Kidney tubule cell (primary cell): ENCODE data around the gene VTI1B.
"Not testable (repeated sequence)": the region's sequence is repeated elsewhere in the genome, so short reads cannot be mapped to it uniquely, and the experiment has no call there.

ENCODE experiments used
- DNase-seq: peaks from one replicate; pipeline ENCODE4 v3.0.0-alpha.2; 2018; ENCODE audit warnings: low spot score

VTI1B gene

GRCh38 chr14:67627519-67627918 is 46.9 kb downstream of the VTI1B start:
- no peak for DNase-seq

GRCh38 chr14:67626131-67626530 is 48.3 kb downstream of the VTI1B start:
- not testable (repeated sequence) for DNase-seq

- peak; percentile 43 for DNase-seq
Observed at GRCh38 chr14:67623114-67623513, 51.3 kb downstream of the VTI1B start.

GRCh38 chr14:67622675-67623074 is 51.8 kb downstream of the VTI1B start:
- DNase-seq = peak; percentile 78

- DNase-seq = peak; percentile 11
Observed at GRCh38 chr14:67620217-67620785, 54.1 kb downstream of the VTI1B start.

- peak; percentile 99 for DNase-seq
Observed at GRCh38 chr14:67619446-67620216, 54.8 kb downstream of the VTI1B start, which contains the start of gene ARG2. ARG2 (plus strand) TSS chr14:67619920; CDS start chr14:67619978, 58 bp downstream.

GRCh38 chr14:67618617-67619063 is 55.8 kb downstream of the VTI1B start:
- DNase-seq = peak; percentile 81

- no peak for DNase-seq
Observed at GRCh38 chr14:67610491-67610890, 63.9 kb downstream of the VTI1B start.

- no peak for DNase-seq
Observed at GRCh38 chr14:67609642-67610310, 64.7 kb downstream of the VTI1B start.

GRCh38 chr14:67607646-67608045 is 66.8 kb downstream of the VTI1B start:
- no peak for DNase-seq

GRCh38 chr14:67602995-67603545 is 71.4 kb downstream of the VTI1B start:
- DNase-seq = no peak

- DNase-seq = no peak
Observed at GRCh38 chr14:67602076-67602475, 72.4 kb downstream of the VTI1B start.

GRCh38 chr14:67600562-67600974 is 73.9 kb downstream of the VTI1B start:
- DNase-seq = not testable (repeated sequence)

GRCh38 chr14:67599698-67600561 is 74.5 kb downstream of the VTI1B start, which contains the start of gene PIGH:
PIGH (minus strand) TSS chr14:67600268; CDS start chr14:67600203, 65 bp downstream.
- peak; percentile 90 for DNase-seq
